Left lobe of liver (tissue), 2 donors: Measurements from ENCODE around the gene PREX1. TPM values are rescaled to one million over a fixed set of nuclear protein-coding genes. Genes with fewer than 3 reads are reported as not detected.

Experiments used
- ATAC-seq: fragments of 200-7000 bp; cut with Tn5 transposase; one replicate; pipeline ENCODE4 v1.9.1; 2020; ENCODE audit warnings: mild to moderate bottlenecking, moderate library complexity
- DNase-seq: peaks from one replicate; pipeline ENCODE4 v3.0.0-alpha.2; 2020; ENCODE audit warnings: low spot score
- total RNA-seq: library from RNA; stranded (reverse); gene quantifications from one replicate; pipeline ENCODE4 v1.2.1, GENCODE V29; 2021
- donor health status: DM: no; HTN: no; CAD: no; lungs with moderate emphysema.
- donor health status: DM: no; HTN: yes; CAD: no.

PREX1 gene
- total RNA-seq, 1 donor from 2014 or later, result 5.8 TPM

GRCh38 chr20:48669946-48670605 lies 157.7 kb downstream of the PREX1 start:
- DNase-seq (no peak), ATAC-seq (peak; percentile 40)

DNA sequence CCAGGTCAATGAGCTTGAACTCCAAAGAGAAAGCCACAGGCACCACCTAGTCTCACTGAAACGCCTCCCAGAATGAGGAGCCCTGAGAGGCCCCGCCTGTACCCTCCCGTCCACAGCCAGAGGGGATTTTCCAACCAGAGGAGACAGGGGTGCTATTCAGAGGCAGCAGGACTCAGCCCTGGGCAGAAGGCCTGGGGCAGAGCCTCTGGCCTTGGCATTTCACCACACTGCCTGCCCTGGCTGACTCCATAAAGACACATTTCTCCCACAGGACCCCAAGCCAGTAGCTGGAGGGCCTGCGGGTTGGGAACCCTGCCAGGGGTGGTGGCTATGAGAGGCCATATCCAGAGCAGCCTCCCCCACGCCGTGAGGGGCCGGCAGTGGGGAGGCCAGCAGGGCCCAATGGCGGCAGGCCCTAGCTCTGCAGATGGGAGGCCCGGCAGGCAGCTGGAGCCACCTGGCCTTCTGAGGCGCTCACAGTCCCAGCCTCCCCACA lies 159.3 kb downstream of the PREX1 start:
- DNase-seq (no peak), ATAC-seq (peak; percentile 32)

GRCh38 chr20:48667889-48668413 lies 159.8 kb downstream of the PREX1 start:
- DNase-seq, result no peak

GRCh38 chr20:48667481-48667880 lies 160.3 kb downstream of the PREX1 start:
- ATAC-seq (no peak), DNase-seq (no peak)

More at GRCh38 chr20:48667889-48668413, 159.8 kb downstream of the PREX1 start:
- ATAC-seq, result peak; percentile 33

- no peak for DNase-seq
- ATAC-seq, result no peak
Measured at GRCh38 chr20:48665785-48666184, 162.0 kb downstream of the PREX1 start.

DNA sequence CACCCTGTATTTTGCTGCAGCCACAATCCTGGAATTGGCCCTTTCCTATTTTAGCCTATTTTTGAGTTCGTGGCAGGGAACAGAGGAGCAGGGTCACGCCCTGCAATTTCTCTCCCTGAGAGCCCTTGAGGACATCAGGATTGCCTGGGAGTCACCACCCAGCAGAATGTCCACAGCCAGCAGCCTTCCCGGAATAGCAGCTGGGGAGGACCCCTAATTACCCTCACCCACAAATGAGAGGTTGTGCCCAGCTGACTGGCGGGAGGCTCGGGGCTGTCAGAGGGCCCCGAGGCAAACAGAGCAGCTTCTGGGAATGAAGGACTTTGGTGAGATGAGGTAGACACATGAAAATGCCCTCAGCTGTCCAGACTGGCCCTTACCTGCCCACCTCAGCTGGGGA lies 165.1 kb downstream of the PREX1 start:
- ATAC-seq (no peak), DNase-seq (no peak)

DNA sequence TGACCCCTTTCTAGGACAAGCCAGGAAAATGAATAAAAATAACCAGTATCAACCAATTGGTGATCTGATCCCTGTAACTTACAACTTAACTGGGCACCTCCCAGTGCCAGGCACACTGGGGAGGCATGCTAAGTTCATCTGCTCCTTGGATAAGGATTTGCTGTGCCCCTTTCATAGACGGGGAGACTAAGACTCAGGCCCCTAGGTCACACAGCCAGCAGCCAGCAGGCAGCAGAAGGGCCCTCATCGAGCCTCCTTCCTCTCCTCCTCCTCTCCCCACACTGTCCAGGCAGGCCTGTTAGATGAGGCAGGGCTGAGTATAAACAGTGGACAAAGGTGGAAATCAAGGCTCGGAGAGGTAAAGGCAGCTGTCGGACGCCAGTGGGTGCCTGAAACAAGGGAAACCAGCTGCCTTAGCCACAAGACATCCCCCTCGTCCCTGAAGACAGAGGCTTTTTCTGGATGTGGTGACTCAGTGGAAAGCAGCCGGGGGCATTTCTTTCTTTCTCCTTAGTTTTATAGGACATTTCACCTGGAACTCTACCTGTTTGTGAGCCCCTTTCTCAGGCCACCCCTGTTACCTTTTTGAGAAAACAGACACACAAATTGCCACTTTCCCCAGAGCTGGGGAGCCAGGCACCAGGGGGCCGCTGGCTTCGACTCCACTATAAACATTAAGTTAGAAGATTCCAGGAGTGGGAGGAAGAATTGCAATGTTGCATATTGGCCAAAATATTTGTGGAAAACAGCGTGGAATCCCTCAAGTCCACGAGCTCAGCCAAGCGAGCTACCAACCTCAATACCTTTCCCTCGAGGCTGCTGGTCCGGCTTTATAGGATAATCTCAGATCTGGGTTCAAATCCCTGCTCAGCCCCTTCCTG lies 166.0 kb downstream of the PREX1 start:
- ATAC-seq (no peak), DNase-seq (no peak)

GRCh38 chr20:48660788-48661187 lies 167.0 kb downstream of the PREX1 start:
- DNase-seq, result no peak
- no peak for ATAC-seq

GRCh38 chr20:48659858-48660257 lies 167.9 kb downstream of the PREX1 start:
- peak; percentile 82 for DNase-seq

GRCh38 chr20:48658505-48658904 lies 169.3 kb downstream of the PREX1 start:
- no peak for DNase-seq
- no peak for ATAC-seq

More at GRCh38 chr20:48659858-48660257, 167.9 kb downstream of the PREX1 start:
- ATAC-seq, result peak; percentile 70

GRCh38 chr20:48658198-48658476 lies 169.7 kb downstream of the PREX1 start:
- ATAC-seq (no peak), DNase-seq (no peak)

DNA sequence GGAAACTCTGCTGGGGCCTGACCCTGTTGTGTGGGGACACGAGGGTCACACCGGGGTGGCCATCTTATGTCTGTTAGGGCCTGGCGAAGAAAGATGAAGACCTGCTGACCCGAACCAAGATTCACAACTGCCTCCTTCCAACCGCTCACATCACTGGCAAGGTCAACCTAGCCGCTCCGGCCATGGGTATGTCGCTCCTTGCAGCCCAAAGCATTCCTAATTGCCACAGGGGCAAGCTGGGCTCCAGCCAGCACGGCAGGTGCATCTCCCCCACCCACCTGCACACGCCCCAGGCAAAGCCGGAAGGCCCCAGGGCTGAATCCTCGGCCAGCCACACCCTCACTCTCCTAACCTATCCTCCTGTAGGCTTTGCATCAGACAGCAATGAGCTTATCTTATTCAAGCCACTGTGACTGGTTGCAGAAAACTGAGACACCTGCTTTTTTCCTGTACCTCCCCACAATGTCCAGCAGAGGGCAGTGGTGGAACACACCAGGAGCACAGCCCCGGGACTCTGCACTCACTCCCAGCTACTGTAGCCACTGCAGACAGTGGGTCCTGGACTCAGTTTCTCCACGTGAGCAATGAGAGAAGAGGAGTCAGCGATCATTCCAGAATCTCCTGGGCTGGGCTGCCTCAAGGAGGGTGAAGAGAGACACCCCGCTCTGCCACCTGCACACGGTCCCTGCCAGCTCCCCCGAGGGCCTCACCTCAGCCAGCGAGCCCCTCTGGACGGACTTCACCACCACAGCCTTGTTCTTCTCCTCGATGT lies 170.2 kb downstream of the PREX1 start:
- DNase-seq, result peak; percentile 77
- ATAC-seq, result peak; percentile 92

GRCh38 chr20:48656661-48657211 lies 171.1 kb downstream of the PREX1 start:
- DNase-seq, result no peak
- ATAC-seq, result peak; percentile 19

GRCh38 chr20:48656137-48656536 lies 171.7 kb downstream of the PREX1 start:
- no peak for ATAC-seq
- DNase-seq, result no peak

DNA sequence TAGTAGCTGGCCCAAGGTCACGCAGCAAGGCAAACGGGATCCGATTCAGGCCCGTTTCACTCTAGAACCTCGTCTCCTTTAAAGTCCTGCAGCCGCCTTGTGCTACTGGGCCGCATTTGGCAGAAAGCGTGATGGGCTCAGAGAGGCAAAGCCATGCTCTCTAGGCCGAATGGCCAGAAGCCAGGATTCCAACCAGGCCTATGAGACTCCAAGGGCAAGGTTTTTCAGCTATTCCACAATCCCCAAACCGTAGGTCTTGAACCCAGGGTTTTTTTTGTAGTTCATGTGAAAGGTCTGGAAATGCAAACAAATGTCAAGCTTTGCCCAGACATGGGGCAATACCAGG lies 174.1 kb downstream of the PREX1 start:
- ATAC-seq (no peak), DNase-seq (no peak)

DNA sequence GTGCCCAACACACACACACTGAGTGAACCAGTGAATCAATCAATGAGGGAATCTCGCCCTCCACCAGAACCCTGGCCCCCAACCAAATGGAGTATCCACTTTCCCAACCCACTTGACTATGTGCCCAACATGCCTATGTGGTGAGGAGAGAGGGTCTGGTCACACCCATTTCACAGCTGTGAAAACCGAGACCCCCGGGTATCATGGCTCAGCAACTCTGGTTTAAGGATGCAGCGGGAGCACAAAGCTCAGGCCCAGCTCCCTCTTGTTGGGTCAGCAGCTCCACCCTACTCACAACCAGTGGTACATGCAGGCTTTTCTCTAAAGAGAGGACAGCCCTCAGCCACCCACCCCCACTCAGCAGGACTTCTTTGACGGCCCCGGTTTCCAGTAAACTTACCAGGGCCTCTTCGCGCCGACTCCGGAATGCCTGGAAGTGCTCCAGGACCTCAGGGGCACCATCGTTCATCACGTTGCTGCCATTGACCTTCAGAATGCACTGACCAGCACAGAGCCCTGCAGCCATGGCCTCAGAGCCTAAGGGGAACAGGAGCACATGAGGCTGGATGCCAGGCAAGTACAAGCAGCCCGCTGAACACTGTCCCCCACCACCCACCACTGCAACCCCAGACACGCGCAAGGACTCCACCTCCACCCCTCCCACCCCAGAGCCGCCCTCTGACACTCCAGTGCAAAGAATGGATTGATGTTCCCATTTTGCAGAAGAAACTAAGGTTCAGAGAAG lies 174.7 kb downstream of the PREX1 start:
- DNase-seq, result no peak

GRCh38 chr20:48651960-48652359 lies 175.8 kb downstream of the PREX1 start:
- ATAC-seq, result no peak
- no peak for DNase-seq

More for the DNA sequence above, 174.7 kb downstream of the PREX1 start:
- ATAC-seq, result no peak

DNA sequence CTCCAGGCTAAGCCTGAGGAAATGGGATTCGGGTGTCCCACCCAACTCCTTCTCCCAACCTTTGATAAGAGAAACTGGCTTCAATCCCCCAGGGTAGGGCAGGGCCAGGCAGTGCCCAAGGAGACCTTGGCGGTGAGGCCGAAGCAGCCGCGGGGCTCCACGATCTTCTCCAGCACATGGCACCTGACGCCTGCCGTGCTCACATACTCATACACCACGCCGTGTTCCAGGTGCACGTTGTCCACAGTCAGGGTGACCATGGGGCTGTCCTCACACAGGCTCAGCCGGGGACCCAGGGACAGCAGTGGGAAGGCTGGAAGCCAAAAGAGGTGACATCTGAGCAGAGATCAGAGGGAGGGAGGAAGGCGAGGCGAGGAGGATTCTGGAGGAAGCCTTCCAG lies 176.5 kb downstream of the PREX1 start:
- no peak for DNase-seq
- no peak for ATAC-seq

DNA sequence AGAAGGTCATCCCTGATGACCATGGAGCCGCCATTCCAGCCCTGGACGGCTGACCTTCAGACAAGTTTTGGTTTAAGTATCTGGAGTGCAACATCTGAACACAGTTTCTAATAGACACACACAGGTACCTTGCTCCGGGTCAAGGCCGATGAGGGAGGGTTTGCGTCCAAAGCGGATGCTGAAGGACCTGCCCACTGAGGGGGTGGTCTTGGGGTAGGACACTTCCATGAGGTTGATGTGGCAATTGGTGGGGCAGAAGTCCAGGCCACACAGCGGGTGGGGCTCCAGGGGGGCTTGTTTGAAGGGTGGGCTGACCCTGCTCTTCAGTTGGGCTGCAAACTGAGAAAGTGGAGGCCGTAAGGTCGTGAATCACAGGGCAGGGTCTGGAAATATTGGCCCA lies 177.9 kb downstream of the PREX1 start:
- DNase-seq (no peak), ATAC-seq (no peak)

GRCh38 chr20:48649104-48649626 lies 178.6 kb downstream of the PREX1 start:
- DNase-seq (no peak), ATAC-seq (no peak)
